Upper lobe of left lung (tissue), 6 donors: ENCODE measurements around the gene HMGN1. TPM values are rescaled to one million over a fixed set of nuclear protein-coding genes. Genes with fewer than 3 reads are reported as not detected.

Experiments used
- ATAC-seq, 2 donors: fragments of 200-7000 bp; cut with Tn5 transposase; one replicate each; pipeline ENCODE4 v1.9.1; 2022; ENCODE audit warnings: mild to moderate bottlenecking in 2 of 2, moderate library complexity in 2 of 2; ENCODE audit not compliant: low FRiP score in 2 of 2
- DNase-seq, 2 donors: peaks; one replicate each; pipeline ENCODE4 v3.0.0-alpha.2; 2019 to 2020
- H3K27ac ChIP-seq, 4 donors: fragments of 200-600 bp; sonication (generic); one replicate each; pipeline ENCODE4 v1.5.1; 2016 to 2019
- H3K27me3 ChIP-seq, 4 donors: fragments of 200-600 bp; sonication (generic); one replicate each; pipeline ENCODE4 v1.5.1; 2017 to 2019
- H3K36me3 ChIP-seq, 4 donors: fragments of 200-600 bp; sonication (generic); one replicate each; pipeline ENCODE4 v1.5.1; 2016 to 2019
- H3K4me1 ChIP-seq, 4 donors: fragments of 200-600 bp; sonication (generic); one replicate each; pipeline ENCODE4 v1.5.1; 2018 to 2019
- H3K4me3 ChIP-seq, 4 donors: fragments of 200-600 bp; sonication (generic); one replicate each; pipeline ENCODE4 v1.5.1; 2017 to 2019; ENCODE audit warnings: mild to moderate bottlenecking in 2 of 4, moderate library complexity in 1 of 4
- H3K9me3 ChIP-seq, 4 donors: fragments of 200-600 bp; sonication (generic); one replicate each; pipeline ENCODE4 v1.5.1; 2018 to 2019
- CTCF ChIP-seq, 6 experiments: fragments of 450-650 bp in 4 of 6; fragments of 200-600 bp in 2 of 6; sonication (generic) in 2 of 6; IDR thresholded peaks; one replicate each; pipeline ENCODE4 v1.5.1; 2016 to 2019; ENCODE audit warnings: antibody characterized with exemption in 6 of 6
- EP300 ChIP-seq, 4 donors: sonication (generic); formaldehyde crosslinking; IDR thresholded peaks; one replicate each; pipeline ENCODE4 v1.5.1; 2017; ENCODE audit warnings: antibody characterized with exemption in 4 of 4, control low read depth in 2 of 4
- POLR2A ChIP-seq, 4 donors: fragments of 450-650 bp; IDR thresholded peaks; one replicate each; pipeline ENCODE4 v1.5.1; 2016 to 2017; ENCODE audit warnings: antibody characterized with exemption in 4 of 4, mild to moderate bottlenecking in 2 of 4
- POLR2AphosphoS5 ChIP-seq, 2 donors: sonication (generic); formaldehyde crosslinking; IDR thresholded peaks; one replicate each; pipeline ENCODE4 v1.5.1; 2017; ENCODE audit warnings: antibody characterized with exemption in 2 of 2
- WGBS, 2 donors: methylation state at CpG; one replicate each; pipeline ENCODE4 v1.1.5; 2017 to 2018; 5-methylcytosine and 5-hydroxymethylcytosine counted together
- total RNA-seq, 6 donors: library from RNA; depleted of rRNA in 4 of 6; stranded (reverse); fragments of >200 nt in 4 of 6; gene quantifications; one replicate each; pipeline versions ENCODE4 v1.1.0 to v1.2.1, GENCODE V29; 2016 to 2021
- donor health status: DM: no; HTN: no; CAD: no; lungs with moderate emphysema.
- donor health status: DM: no; HTN: yes; CAD: no; lungs with severe emphysema.

The HMGN1 gene
- total RNA-seq, 6 donors from 2014 or later, result 80.7 to 164 (median 115) TPM

GRCh38 chr21:39363607-39364555, 15.0 kb upstream of the HMGN1 start:
- Histone ChIP-seq H3K27ac (no peak overlapping the region), H3K9me3 (no peaks in the 10 kb centered on the region), H3K4me1 (no peaks in the 10 kb centered on the region), H3K27me3 (no peaks in the 10 kb centered on the region), H3K36me3 (no peaks in the 10 kb centered on the region), H3K4me3 (no peak overlapping the region)
- DNase-seq (no peak), ATAC-seq (no peak)
- TF ChIP-seq CTCF (IDR thresholded peaks at IDR 0.05) (no peak), EP300 (IDR thresholded peaks at IDR 0.05) (no peak), POLR2A (IDR thresholded peaks at IDR 0.05) (no peak), POLR2AphosphoS5 (IDR thresholded peaks at IDR 0.05) (no peak)
- 81 to 87% methylated on average over 6 of the region's 6 CpGs for WGBS, 2 donors

DNA sequence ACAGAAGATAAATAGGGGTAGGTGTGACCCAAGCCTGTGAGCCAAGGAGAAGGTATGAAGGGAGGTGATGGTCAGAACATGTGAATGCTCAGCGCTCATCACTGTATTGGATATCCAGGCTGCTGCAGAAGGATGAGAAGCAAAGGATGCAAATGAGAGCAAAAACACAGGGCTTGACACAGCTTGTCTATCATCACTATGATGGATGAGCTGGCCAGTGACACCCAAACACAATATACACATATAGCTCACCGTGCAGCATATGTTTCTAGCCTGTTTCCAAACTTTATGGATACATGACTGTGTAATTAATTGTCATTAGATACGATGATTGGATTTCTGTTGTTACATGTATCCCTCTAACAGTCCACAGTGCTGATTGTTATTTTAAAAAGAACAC, 13.8 kb upstream of the HMGN1 start:
- no peaks in the 10 kb centered on the region for H3K36me3 ChIP-seq
- H3K27me3 ChIP-seq, result no peaks in the 10 kb centered on the region
- WGBS, 2 donors, result 85 to 86% methylated on average over 3 of the region's 3 CpGs
- H3K4me1 ChIP-seq, result no peaks in the 10 kb centered on the region
- H3K9me3 ChIP-seq, result no peaks in the 10 kb centered on the region
- ATAC-seq (peak in 1 of 2 donors; percentile 12), DNase-seq (no peak)
- no peak overlapping the region for H3K4me3 ChIP-seq
- TF ChIP-seq EP300 (IDR thresholded peaks at IDR 0.05) (no peak), POLR2AphosphoS5 (IDR thresholded peaks at IDR 0.05) (no peak), POLR2A (IDR thresholded peaks at IDR 0.05) (no peak), CTCF (IDR thresholded peaks at IDR 0.05) (no peak)
- H3K27ac ChIP-seq, result no peak overlapping the region

- Histone ChIP-seq H3K27me3 (no peaks in the 10 kb centered on the region), H3K9me3 (no peaks in the 10 kb centered on the region), H3K4me3 (no peak overlapping the region), H3K27ac (no peak overlapping the region), H3K36me3 (no peaks in the 10 kb centered on the region), H3K4me1 (no peaks in the 10 kb centered on the region)
- no peak for DNase-seq
- no peak for ATAC-seq
- WGBS, 2 donors, result 70 to 79% methylated on average over 4 of the region's 4 CpGs
- TF ChIP-seq POLR2A (IDR thresholded peaks at IDR 0.05) (no peak), EP300 (IDR thresholded peaks at IDR 0.05) (no peak), CTCF (IDR thresholded peaks at IDR 0.05) (no peak), POLR2AphosphoS5 (IDR thresholded peaks at IDR 0.05) (no peak)
These were observed 10.5 kb upstream of the HMGN1 start for GRCh38 chr21:39359382-39359781.

GRCh38 chr21:39353295-39353694, 4.4 kb upstream of the HMGN1 start:
- DNase-seq (no peak), ATAC-seq (no peak)
- WGBS, 2 donors, result 77 to 84% methylated on average over 3 of the region's 3 CpGs
- Histone ChIP-seq H3K4me1 (peaks cover 0 to 11% (median 6%) of the 10 kb centered on the region in 4 donors), H3K27me3 (no peaks in the 10 kb centered on the region), H3K4me3 (no peak overlapping the region), H3K9me3 (no peaks in the 10 kb centered on the region), H3K36me3 (no peaks in the 10 kb centered on the region), H3K27ac (no peak overlapping the region)
- TF ChIP-seq CTCF (IDR thresholded peaks at IDR 0.05), result no peak
- TF ChIP-seq POLR2A (IDR thresholded peaks at IDR 0.05), result no peak
- TF ChIP-seq EP300 (IDR thresholded peaks at IDR 0.05), result no peak
- TF ChIP-seq POLR2AphosphoS5 (IDR thresholded peaks at IDR 0.05), result no peak
